Left renal cortex interstitium (tissue), 4 donors: ENCODE results near the gene HS3ST2. TPM values are rescaled to one million over a fixed set of nuclear protein-coding genes. Genes with fewer than 3 reads are reported as not detected.
"Not testable (repeated sequence)": the region's sequence is repeated elsewhere in the genome, so short reads cannot be mapped to it uniquely, and the experiment has no call there.

ENCODE experiments used
- DNase-seq, 4 donors: peaks; one replicate each; pipeline ENCODE4 v3.0.0-alpha.2; 2013; ENCODE audit warnings: low read depth in 4 of 4, low spot score in 2 of 4, missing footprints in 1 of 4
- polyA plus RNA-seq, 4 donors: library from polyadenylated mRNA; unstranded; fragments of 120-200 nt; gene quantifications; one replicate each; pipeline ENCODE4 v1.2.1, GENCODE V29; 2013; ENCODE audit not compliant: insufficient read length in 4 of 4

The HS3ST2 gene
- polyA plus RNA-seq, 4 donors: 0.17 to 0.36 (median 0.23) TPM

DNA sequence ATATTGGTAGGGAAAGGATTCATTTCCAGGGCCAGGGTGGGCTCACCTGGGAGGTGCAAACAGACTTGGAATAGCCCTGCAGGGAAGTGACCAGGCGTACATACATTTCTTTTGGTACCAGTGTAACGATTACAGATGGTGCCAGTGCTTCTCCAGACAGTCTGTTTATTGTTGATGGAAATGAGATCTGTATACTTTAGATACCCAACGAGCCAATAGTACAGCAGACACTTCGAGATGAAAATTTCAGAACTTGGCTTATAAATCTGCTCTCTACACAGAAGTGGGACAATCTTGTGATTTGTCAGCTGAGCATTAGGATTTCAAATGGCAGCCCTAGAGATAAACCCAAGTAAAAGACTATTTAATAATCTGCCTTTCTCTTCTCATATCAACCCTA is 57.9 kb downstream of the HS3ST2 start:
- DNase-seq: no peak

GRCh38 chr16:22874394-22874793 is 60.4 kb downstream of the HS3ST2 start:
- no peak for DNase-seq

DNA sequence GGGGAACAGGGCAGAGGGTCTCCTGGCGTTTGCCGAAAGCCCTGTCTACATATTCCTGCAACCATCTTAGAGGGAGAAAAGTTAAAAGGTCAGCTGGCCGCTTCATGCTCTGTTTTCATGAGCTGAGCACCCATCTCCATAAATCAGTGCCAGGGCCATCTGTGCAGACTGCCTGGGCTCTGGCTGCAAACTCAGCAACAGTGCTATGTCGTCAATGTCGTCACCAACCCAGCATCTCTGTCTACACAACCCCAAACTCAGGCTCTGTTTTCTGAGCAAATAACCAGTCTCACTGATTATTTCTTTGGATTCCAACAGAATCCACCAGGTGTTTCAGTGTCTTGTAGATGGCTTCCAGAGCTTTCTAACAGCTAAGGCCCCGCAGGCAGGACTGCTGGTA is 65.0 kb downstream of the HS3ST2 start:
- DNase-seq: no peak

DNA sequence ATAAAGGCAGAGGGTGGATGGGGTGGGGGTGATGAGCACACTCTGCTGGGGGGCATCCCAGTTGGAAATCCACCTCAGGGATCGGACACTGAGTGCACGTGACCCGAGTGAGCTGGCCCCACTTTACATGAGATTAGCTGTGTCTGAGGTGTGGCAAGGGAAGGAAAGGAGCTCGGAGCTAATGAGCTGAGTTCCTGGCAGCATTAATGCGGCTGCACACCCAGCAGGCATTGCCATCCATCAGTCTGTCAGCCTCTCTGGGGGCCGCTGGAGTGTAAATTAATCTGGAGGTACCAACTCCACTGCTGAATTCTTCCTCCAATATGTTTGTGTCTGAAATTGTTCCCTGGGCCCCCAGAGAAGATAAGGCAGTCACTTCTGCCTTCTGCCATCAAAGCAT is 65.5 kb downstream of the HS3ST2 start:
- peak in 1 of 4 donors; percentile 7 for DNase-seq

DNA sequence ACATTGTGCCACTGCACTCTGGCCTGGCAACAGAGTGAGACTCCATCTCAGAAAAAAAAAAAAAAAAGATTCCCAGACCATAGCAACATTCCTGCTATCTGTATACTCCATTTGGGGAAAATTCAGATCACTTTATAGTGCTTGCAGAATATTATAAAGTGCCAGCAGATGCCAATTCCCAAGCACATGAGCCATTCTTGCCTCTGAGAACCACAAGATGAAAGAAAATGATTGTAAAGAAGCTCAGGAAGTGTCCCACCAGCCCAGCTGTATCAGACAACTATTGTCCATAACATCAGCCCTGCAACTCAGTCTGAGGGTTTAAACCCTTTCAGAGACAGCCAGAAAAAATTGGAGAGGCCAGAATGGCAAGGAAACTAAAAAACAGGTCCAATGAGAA is 69.0 kb downstream of the HS3ST2 start:
- no peak for DNase-seq

DNA sequence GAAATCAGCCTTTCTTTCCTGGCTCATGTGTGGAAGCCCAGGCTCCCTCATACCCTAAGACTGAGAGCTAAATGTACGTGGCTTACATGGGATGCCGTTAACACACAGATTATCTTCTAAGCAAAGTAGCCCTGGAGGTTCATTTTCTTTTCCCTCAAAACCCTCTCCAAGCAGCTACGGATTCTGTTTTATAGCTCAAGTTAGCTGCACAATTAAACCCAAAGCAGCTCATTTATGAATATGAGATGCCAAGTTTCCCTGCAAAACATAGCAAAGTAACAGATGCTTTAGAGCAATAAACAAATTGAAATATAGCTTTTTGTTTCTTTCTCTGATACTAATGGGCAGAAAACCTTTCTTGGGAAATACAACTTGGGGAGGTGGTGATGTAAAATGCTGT is 72.0 kb downstream of the HS3ST2 start:
- no peak for DNase-seq

GRCh38 chr16:22886927-22887326 is 73.0 kb downstream of the HS3ST2 start:
- no peak for DNase-seq

DNA sequence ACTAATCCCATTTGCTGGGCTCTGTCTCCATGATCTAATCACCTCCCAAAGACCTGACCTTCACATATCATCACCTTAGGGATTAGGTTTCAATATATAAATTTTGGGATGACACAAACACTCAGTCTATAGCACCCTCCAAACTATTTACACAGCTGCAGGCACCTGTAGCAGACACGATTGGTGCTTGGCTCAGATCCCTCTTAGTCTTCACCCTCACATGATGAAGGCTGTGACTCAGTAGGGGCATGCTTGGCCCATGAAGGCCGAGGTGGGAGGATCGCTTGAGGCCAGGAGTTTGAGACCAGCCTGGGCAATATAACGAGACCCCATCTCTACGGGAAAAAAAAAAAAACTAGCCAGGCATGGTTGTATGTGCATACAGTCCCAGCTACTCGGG is 73.5 kb downstream of the HS3ST2 start:
- DNase-seq: no peak

DNA sequence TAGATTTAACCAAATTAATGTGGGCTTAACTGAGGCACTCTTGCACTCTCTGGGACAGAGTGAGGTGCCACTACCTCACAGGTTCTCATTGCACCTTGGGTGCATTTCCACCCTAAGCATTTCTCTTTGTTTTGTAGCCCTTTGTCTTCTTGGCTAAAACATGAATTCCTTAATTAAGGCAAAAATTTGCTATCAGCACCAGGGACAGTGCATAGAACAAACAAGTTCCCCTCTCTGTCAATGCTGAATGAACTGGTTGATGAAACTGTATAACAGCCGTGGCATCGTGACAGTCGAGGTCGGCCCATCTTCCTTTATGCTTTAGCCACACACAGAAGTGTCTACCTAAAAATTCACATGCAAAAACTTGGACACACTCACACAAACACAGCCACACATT is 74.8 kb downstream of the HS3ST2 start:
- DNase-seq: peak in 1 of 4 donors; percentile 23

DNA sequence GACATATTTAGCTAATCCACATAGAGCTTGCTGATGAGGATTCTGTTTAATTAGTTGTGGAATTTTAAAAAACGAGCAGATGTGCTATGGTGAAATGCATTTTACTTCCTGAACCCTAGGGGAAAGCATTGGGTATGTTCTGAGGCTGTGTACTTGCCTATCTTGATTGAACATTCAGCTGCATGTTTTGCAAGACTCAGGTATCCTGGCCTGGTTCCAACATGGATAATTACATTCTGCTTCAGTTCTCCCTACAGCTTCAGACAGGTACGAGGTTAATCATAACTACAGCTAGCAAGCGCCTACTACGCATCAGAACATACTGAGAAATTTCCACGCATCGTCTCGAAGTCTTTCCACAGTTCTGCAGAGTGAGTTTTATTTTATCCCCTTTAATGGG is 77.0 kb downstream of the HS3ST2 start:
- DNase-seq: no peak

DNA sequence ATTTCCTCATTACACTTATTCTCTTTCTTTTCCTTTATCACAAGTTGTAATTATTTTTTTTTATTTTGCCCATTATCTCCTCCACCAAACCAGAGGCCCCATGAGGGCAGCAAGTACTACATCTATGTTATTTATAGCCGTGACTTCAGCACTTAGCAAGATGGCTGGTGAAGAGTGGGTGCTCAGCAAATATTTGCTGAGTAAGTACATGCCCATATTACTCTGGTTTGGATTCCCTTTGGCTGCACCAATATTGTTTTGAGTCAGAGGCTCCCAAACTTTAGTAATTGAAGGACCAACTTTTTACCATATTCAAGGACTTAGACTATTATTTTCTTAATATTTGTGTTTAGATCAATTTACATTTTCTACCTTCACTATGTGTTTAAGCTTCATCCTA is 83.2 kb downstream of the HS3ST2 start:
- no peak for DNase-seq

DNA sequence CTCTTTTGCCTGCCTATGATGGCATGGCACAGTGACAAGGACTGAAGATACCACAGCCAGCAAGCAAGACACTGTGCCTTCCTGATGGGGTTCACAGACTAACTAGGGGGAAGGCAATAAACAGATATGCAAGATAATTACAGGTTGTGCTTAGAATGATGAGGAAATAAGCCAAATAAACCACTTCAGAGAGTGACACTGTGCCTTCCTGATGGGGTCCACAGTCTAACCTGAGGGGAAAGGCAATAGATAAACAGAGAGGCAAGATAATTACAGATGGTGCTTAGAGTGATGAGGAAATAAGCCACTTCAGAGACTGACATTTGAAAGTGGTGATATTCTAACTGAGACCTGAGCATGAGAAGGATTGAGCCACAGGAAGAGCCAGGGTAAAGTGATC is 84.2 kb downstream of the HS3ST2 start:
- DNase-seq: no peak

DNA sequence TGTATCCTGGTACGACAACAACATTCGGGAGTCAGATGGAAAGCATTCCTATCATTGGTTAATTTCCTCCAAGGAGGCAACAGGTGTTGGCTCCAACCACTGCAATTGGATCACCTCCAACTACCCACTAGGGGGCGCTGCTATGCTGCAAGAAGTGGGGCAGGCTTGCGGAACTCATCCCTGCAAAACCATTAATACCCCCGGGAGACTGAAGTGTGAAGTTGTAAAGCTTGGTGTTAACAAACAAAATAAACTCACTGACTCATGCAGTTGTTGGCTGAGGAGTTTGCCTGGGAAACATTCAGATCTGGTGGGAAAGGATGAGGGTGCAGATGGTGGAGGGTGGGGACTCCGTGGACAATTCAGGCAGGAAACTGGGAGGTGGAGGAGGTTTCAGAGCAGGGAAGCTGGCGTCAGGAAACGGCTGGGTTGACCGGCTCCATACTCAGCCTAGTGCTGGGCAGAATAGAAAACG is 84.9 kb downstream of the HS3ST2 start:
- DNase-seq: peak; percentile 59 to 77 (median 68)

DNA sequence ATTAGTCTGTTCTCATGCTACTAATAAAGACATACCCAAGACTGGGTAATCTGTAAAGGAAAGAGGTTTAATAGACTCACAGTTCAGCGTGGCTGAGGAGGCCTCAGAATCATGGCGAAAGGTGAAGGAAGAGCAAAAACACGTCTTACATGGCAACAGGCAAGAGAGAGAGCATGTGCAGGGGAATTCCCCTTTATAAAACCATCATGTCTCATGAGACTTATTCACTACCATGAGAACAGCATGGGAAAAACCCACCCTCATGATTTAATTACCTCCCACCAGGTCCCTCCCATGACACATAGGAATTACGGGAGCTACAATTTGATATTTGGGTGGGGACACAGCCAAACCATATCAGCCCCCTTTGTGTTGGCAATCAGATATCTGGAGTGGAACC is 85.6 kb downstream of the HS3ST2 start:
- not testable (repeated sequence) for DNase-seq

GRCh38 chr16:22900863-22901262 is 86.9 kb downstream of the HS3ST2 start:
- no peak for DNase-seq

GRCh38 chr16:22901563-22901962 is 87.6 kb downstream of the HS3ST2 start:
- DNase-seq: no peak

DNA sequence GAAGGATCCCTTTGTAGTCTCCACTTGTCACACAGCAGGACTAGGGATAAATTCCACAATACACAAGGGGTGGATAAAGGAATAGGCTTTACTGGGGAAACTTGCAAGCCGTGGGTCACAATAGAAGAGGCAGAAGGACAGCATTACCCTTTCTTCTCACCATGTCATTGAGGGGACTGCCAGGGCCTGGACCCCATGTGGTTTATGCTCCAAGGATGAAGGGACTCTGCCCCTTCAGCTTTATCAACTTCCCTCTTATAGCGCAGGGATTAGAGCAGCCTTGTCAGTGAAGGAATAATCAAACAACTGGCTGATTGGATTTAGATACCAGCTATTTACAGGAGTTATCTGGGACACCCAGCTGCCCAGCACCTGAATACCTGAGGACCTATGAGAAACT is 89.8 kb downstream of the HS3ST2 start:
- DNase-seq: no peak

DNA sequence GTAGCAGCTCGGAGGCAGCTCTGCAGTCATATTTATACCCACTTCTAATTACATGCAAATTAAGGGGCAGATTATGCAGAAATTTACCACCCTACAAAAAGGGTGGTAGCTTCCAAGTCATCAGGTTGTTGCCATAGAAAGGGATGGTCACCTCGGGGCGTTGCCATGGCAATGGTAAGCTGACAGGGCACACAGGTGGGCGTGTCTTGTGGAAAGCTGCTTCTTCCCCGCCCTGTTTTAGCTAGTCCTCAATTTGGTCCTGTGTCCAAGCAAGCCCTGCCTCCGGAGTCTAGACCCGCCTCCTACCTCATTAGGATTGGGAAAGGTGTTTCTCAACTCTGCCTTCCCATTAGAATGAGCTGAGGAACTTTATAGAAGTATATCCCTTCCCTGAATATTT is 98.7 kb downstream of the HS3ST2 start:
- no peak for DNase-seq

DNA sequence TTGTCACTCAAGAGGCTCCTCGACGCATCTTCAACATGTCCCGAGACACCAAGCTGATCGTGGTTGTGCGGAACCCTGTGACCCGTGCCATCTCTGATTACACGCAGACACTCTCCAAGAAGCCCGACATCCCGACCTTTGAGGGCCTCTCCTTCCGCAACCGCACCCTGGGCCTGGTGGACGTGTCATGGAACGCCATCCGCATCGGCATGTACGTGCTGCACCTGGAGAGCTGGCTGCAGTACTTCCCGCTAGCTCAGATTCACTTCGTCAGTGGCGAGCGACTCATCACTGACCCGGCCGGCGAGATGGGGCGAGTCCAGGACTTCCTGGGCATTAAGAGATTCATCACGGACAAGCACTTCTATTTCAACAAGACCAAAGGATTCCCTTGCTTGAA is 101.0 kb downstream of the HS3ST2 start:
- no peak for DNase-seq

- DNase-seq: no peak
Measured at GRCh38 chr16:22923491-22923890, 109.5 kb downstream of the HS3ST2 start.

DNA sequence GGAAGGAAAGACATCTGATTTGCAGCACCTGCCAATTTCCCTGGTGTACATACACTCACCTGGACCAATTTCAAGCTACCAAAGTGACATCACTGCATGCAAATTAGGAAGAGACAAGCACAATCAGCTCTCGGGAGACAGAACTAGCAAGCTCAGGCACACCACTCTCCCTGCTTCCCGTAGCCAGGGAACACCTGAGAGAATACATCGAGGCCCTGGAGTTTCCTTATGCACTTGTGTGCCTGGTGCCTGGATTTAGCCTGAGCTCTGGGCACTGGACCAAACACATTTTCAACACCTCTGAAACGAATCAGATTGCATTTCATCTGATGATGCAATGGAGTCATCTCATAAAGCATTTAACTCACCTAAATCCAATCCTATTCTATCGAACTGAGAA is 110.5 kb downstream of the HS3ST2 start:
- DNase-seq: no peak

GRCh38 chr16:22926105-22926751 is 112.3 kb downstream of the HS3ST2 start:
- no peak for DNase-seq

DNA sequence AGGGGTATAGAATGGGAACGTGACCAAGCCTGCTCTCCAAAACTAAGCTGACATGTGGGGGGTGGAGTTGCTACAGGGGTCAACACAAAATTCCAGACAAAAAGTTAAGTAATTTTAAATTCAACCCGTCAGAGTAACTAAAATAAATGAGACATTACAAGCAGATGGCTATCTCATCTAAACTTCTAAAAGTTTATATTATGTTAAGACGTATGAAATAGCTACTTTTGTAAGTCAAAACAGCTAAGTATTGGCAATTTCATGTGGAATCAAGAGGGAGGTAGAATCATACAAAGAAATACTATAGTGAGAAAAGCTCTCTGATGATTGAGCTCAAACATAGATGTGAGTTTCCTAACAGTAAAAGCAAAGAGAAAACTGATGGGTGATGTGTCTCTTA is 113.3 kb downstream of the HS3ST2 start:
- DNase-seq: no peak
